Activated naive CD8-positive, alpha-beta T cell treated with anti-CD3 and anti-CD28 coated beads, Interleukin-2, amount 10 ng/mL, durations not matched to agents 7 days and 5 days (primary cell): ENCODE data around the gene KISS1. TPM values are rescaled to one million over a fixed set of nuclear protein-coding genes. Genes with fewer than 3 reads are reported as not detected.
A peak's percentile ranks its signal among the peaks of the same experiment; 100 is the strongest.

Source experiments
- ATAC-seq: fragments of 150-1000 bp; cut with Tn5 transposase; one replicate; pipeline ENCODE4 v1.10.0; 2021; ENCODE audit warnings: low read depth, moderate library complexity
- POLR2A ChIA-PET: fragments of 350-600 bp; sonication (Branson Sonifier 250); formaldehyde crosslinking; loops from one replicate; lab custom pipeline; 2021; ENCODE audit warnings: antibody characterized with exemption; lab: Charles Lee
- DNase-seq: peaks from one replicate; pipeline ENCODE4 v3.0.0; 2021
- H3K27ac Mint-ChIP-seq: one replicate; pipeline ENCODE4 v1.8.0; 2022; ENCODE audit warnings: mild to moderate bottlenecking, mixed read lengths
- H3K27me3 Mint-ChIP-seq: one replicate; pipeline ENCODE4 v1.8.0; 2022; ENCODE audit warnings: mild to moderate bottlenecking, moderate library complexity, mixed read lengths
- H3K36me3 Mint-ChIP-seq: one replicate; pipeline ENCODE4 v1.8.0; 2021; ENCODE audit warnings: mild to moderate bottlenecking, mixed read lengths
- H3K4me1 Mint-ChIP-seq: one replicate; pipeline ENCODE4 v1.8.0; 2021; ENCODE audit warnings: mixed read lengths
- H3K4me3 Mint-ChIP-seq: one replicate; pipeline ENCODE4 v1.8.0; 2022; ENCODE audit warnings: mild to moderate bottlenecking, moderate library complexity, mixed read lengths
- H3K9me3 Mint-ChIP-seq: one replicate; pipeline ENCODE4 v1.8.0; 2021; ENCODE audit warnings: mixed read lengths
- total RNA-seq, 2 experiments: library from RNA; stranded (reverse); gene quantifications; one replicate each; pipeline ENCODE4 v1.2.3, GENCODE V29; 2021

The KISS1 gene
- total RNA-seq, 2 experiments from 2014 or later = not detected

DNA sequence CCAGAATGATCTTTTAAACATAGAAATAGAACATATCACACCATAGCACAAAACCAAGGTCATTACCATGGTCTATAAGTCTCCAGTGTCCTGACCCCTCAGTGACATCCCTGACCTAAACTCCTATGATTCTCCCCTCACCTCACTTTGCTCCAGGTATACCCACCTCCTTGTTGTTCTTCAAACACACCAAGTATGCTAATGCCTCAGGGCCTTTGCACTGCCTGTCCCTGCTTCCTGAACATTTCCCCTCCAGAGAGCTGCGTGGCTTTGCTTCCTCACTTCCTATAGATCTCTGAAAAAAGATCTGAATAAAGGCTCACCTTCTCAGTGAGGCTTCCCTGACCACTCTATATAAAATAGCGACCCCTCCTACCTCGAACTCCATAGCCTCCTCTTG lies 16.4 kb upstream of the KISS1 start:
- ATAC-seq = no peak
- Mint-ChIP-seq H3K36me3 (no peaks in the 10 kb centered on the region), H3K27ac (no peak overlapping the region), H3K4me1 (peaks cover 4% of the 10 kb centered on the region), H3K9me3 (no peaks in the 10 kb centered on the region), H3K4me3 (no peak overlapping the region), H3K27me3 (peaks cover 8% of the 10 kb centered on the region)
- no peak for DNase-seq
- POLR2A ChIA-PET = no interaction called here

DNA sequence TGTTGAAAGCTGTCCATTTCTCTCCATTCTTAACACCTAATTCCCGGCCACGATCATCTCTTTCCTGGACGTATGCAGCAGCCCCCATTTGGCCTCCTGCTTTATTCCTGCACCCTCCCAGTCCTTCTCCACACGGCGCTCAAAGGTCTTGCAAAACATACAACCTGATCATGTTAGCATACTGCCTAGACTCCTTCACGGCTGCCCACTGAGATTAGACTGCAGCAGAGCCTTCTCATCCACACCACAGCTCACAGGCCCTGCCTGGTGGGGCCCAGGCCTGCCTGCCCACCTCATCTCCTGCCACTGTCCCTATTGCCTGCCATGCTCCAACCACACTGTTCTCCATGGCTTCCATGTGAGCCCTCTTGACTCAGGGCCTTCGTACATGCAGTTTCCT lies 14.8 kb upstream of the KISS1 start:
- no peak for DNase-seq
- Mint-ChIP-seq H3K27me3 (peaks cover 13% of the 10 kb centered on the region), H3K9me3 (no peaks in the 10 kb centered on the region), H3K4me3 (no peak overlapping the region), H3K27ac (no peak overlapping the region), H3K4me1 (peaks cover 5% of the 10 kb centered on the region), H3K36me3 (no peaks in the 10 kb centered on the region)
- POLR2A ChIA-PET = no interaction called here
- no peak for ATAC-seq

DNA sequence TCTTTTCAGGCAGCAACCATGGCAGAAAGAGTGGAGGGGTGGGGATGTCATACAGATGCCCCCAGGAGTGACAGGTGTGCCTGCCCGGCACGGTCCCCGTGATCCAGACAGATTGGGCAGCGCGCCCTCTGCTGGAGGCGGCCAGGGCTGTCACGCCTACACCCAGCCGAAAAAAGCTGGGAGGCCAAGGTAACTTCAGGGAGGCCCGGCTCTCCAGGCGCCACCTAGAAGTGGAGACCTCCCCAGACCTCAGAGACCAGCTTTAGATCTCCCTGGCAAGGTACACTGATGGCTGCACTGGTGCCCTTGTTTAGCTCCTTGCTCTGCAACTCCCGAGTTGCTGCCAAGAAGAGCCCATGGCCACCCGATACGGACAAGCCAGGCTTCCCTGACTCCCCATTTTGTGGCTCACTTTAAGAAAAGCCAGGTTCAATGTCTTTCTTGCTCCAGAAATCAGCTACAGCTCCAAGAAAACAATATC lies 10.9 kb upstream of the KISS1 start:
- H3K9me3 Mint-ChIP-seq = no peaks in the 10 kb centered on the region
- DNase-seq (peak; percentile 85), ATAC-seq (peak; percentile 96)
- peaks cover 3% of the 10 kb centered on the region for H3K4me1 Mint-ChIP-seq
- no peak overlapping the region for H3K4me3 Mint-ChIP-seq
- H3K27ac Mint-ChIP-seq = no peak overlapping the region
- POLR2A ChIA-PET = no interaction called here
- peaks cover 30% of the 10 kb centered on the region for H3K27me3 Mint-ChIP-seq
- no peaks in the 10 kb centered on the region for H3K36me3 Mint-ChIP-seq

DNA sequence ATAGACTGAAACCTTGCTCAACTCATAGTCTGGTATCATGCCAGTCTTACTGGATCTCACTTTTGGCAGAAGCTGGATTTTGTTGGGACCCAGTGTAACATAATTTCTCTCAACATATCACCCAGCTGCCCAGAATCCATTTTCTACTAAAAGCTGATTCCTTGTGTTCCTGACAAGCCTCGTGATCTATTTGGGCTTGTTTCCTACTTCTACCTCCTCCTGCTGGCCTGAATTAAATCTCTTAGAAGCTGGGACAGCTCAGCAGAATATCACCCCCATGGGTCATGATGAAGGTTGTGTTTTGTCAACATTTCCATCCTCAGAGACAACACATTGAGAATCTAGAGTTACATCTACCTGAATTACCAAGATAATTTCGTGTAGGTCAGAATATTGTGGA lies 9.8 kb upstream of the KISS1 start:
- Mint-ChIP-seq H3K27ac (no peak overlapping the region), H3K9me3 (no peaks in the 10 kb centered on the region), H3K4me1 (peaks cover 3% of the 10 kb centered on the region), H3K4me3 (no peak overlapping the region), H3K36me3 (no peaks in the 10 kb centered on the region), H3K27me3 (peaks cover 30% of the 10 kb centered on the region)
- POLR2A ChIA-PET = no interaction called here
- no peak for DNase-seq
- ATAC-seq = no peak

DNA sequence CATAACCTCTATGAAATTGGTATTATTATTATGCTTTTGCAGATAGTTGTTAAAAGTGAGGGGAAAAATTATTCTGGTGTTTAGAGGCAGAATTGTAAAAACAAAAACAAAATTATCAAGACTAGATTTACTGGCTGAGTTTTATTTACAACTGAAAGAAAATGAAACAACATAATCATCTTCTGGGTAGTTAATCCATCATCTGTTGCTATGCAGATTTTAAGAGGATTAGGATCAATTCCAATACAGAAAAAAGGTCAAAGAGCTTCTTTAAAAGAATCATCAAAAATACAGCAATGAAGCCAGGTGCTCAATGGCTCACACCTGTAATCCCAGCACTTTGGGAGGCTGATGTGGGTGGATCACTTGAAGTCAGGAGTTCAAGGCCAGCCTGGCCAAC lies 9.2 kb upstream of the KISS1 start:
- Mint-ChIP-seq H3K9me3 (no peaks in the 10 kb centered on the region), H3K4me3 (no peak overlapping the region), H3K27ac (no peak overlapping the region), H3K4me1 (peaks cover 3% of the 10 kb centered on the region), H3K27me3 (peaks cover 30% of the 10 kb centered on the region), H3K36me3 (no peaks in the 10 kb centered on the region)
- DNase-seq (no peak), ATAC-seq (no peak)
- POLR2A ChIA-PET = no interaction called here

DNA sequence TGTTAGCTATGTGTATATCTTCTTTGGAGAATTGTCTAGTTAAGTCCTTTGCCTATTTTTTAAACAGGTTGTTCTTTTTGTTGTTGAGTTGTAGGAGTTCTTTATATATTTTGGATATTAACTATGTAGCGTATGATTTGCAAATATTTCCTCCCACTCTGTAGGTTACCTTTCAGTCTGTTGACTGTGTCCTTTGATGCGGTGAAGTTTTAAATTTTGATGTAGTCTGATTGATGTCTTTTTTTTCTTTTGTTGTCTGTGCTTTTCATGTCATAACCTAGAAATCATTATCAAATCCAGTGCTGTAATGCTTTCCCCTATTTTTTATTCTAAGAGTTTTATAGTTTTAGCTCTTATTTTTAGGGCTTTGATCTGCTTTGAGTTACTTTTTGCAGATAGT lies 8.7 kb upstream of the KISS1 start:
- POLR2A ChIA-PET = no interaction called here
- H3K4me3 Mint-ChIP-seq = no peak overlapping the region
- ATAC-seq (no peak), DNase-seq (no peak)
- H3K9me3 Mint-ChIP-seq = no peaks in the 10 kb centered on the region
- H3K36me3 Mint-ChIP-seq = no peaks in the 10 kb centered on the region
- H3K27ac Mint-ChIP-seq = no peak overlapping the region
- peaks cover 3% of the 10 kb centered on the region for H3K4me1 Mint-ChIP-seq
- peaks cover 30% of the 10 kb centered on the region for H3K27me3 Mint-ChIP-seq

DNA sequence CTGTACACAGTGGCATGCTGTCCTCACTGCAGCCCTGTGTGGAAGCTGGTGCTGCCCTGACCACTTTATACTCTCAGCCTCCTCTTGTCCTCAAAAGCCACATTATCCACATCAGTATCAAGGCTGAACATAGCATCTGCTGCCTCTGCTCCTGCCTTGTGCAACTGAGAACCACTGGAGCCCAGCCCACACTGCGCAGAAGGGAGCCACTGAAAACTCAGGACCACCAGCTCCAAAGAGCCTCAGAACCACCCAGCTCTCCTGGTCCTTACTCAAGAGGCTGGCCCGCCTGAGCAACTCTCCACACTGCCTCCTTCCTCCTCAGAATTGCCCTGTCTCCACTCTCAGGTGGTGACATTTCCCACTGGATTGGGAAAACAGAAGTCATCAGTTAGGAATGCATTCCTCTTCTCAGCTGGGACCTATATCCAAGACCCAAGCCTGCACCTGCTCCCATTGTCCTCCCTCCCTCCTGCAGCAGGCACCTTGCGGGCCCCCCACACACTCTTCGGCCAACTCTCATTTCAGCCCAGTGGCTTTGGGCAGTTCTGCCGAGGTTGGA lies 7.0 kb upstream of the KISS1 start:
- H3K36me3 Mint-ChIP-seq = no peaks in the 10 kb centered on the region
- ATAC-seq = no peak
- no peak for DNase-seq
- H3K9me3 Mint-ChIP-seq = no peaks in the 10 kb centered on the region
- peaks cover 3% of the 10 kb centered on the region for H3K4me1 Mint-ChIP-seq
- peaks cover 27% of the 10 kb centered on the region for H3K27me3 Mint-ChIP-seq
- POLR2A ChIA-PET = no interaction called here
- no peak overlapping the region for H3K4me3 Mint-ChIP-seq
- no peak overlapping the region for H3K27ac Mint-ChIP-seq

DNA sequence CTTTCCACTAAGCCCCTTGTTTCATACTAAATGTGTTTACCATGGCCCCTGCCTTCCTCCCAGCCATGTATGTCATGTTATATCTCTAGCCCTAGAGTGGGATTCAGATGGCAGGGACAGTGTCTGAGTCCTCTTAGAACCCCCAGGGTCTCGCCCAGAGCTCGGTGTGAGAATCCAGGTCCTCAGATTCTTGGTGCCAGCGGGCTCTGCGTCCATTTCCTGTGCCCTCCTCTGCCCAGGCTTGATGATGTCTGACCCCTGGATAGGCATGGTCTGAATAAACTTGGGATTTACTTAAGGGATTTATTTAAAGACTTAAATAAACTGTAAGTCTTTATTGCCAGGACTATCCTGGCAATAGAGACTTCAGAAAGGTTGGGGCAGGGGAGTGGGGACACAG lies 6.2 kb upstream of the KISS1 start:
- Mint-ChIP-seq H3K9me3 (no peaks in the 10 kb centered on the region), H3K4me3 (no peak overlapping the region), H3K36me3 (no peaks in the 10 kb centered on the region), H3K27me3 (peaks cover 27% of the 10 kb centered on the region), H3K4me1 (peaks cover 3% of the 10 kb centered on the region), H3K27ac (no peak overlapping the region)
- ATAC-seq = no peak
- POLR2A ChIA-PET = no interaction called here
- no peak for DNase-seq

DNA sequence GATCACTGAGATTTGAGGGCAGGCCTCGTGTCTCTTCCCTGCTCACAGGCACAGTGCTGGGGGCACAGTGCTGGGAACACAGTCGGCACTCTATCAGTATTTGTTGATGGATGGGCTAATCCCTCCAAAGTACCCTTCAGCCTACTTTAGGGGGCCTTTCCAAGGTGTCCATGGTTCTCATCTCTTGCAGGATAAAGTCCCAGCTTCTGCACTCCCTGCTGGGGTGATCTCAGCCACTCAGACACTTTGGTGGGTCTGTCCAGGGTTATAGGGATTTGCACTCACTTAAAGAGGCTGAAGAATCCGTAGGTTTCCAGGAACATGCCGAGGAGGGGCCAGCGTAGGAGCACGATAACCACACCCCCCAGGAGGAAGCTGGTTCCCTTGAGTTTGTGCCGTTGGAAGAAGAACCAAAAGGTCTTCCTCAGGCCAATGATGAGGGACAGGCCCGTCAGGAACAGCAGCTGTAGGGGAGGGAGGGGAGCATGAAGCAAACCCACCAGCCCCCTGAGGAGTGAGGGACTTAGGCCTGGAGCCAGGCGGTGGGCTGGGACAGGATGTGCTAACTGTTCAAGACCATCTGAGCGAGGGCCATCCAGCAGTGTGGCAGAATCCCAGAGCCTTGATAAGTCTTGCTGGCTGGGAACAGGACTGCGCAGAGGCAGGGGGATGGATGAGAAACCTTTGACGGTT lies 5.2 kb upstream of the KISS1 start:
- H3K27me3 Mint-ChIP-seq = peaks cover 23% of the 10 kb centered on the region
- ATAC-seq = no peak
- POLR2A ChIA-PET = no interaction called here
- no peak for DNase-seq
- no peaks in the 10 kb centered on the region for H3K36me3 Mint-ChIP-seq
- H3K9me3 Mint-ChIP-seq = no peaks in the 10 kb centered on the region
- no peak overlapping the region for H3K4me3 Mint-ChIP-seq
- H3K4me1 Mint-ChIP-seq = peaks cover 2% of the 10 kb centered on the region
- H3K27ac Mint-ChIP-seq = no peak overlapping the region

DNA sequence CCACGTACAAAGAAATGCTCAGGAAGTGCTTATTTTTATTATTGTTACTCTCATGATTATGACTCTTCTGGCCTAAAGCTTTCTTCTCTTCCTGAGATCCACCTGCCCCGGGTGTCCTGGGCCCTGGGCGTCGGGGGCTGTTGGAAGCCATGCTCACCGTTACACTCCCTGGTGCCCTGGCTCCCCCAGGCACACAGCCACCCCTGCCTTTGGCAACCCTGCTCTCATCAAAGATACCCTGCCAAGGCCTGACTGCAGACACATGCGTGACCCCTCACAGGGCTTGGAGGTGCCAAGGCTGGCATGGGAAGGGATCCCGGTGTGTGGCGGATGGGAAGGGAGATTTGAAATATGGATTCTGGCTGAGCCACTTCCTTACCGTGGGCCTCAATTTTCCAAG lies 3.3 kb upstream of the KISS1 start:
- H3K27me3 Mint-ChIP-seq = peaks cover 8% of the 10 kb centered on the region
- no peaks in the 10 kb centered on the region for H3K36me3 Mint-ChIP-seq
- H3K27ac Mint-ChIP-seq = no peak overlapping the region
- DNase-seq (no peak), ATAC-seq (no peak)
- peaks cover 5% of the 10 kb centered on the region for H3K9me3 Mint-ChIP-seq
- no peak overlapping the region for H3K4me3 Mint-ChIP-seq
- POLR2A ChIA-PET = no interaction called here
- H3K4me1 Mint-ChIP-seq = peaks cover 9% of the 10 kb centered on the region

DNA sequence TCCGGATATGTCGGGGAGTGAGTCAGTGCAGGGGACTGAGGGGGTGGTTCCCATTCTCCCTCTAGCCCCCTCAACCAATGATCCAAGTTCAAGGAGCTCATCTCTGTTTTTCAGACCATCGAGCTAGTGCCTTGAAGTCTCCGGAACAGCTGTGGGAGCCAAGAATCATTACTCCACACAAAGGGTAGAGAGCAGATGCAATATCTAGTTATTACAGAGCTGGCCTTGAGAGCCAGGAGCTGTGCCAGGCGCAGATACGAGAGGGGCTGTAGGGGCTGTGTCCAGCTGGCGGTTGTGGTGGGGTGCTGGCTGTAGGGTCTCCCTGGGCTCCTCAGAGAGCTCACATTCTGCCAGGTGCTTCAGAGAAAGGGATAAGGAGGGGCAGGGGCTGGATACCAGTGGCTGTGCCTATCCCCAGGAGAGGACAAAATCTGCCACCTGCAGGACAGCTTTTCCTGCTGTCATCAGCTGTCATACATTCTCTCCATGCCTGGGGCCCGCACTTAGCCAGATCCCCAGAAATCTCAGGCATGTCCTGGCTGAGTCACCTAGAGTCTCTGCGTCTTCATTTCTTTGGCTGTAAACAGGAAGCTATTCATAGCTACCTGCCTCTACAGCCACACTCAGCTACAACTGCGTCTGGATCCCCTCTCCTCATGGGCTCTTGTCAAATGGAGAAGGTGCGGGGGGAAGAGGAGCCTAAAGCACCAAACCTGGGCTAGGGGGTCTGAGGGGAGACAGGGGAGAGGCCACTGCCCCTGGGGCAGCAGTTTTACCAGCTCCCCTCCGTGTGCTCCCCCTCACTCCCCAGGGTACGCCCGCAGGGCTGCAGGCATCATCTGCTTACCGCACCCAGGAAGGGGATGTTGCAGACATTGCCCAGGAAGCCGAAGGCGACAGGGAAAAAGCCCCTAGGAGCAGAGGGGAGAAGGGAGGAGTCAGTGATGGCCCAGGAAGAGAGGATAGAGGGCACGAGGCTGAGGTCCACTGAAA lies 2.4 kb upstream of the KISS1 start:
- ATAC-seq (peak; percentile 32), DNase-seq (no peak)
- H3K36me3 Mint-ChIP-seq = no peaks in the 10 kb centered on the region
- no peak overlapping the region for H3K4me3 Mint-ChIP-seq
- H3K4me1 Mint-ChIP-seq = peaks cover 11% of the 10 kb centered on the region
- H3K9me3 Mint-ChIP-seq = peaks cover 5% of the 10 kb centered on the region
- H3K27me3 Mint-ChIP-seq = peaks cover 4% of the 10 kb centered on the region
- no peak overlapping the region for H3K27ac Mint-ChIP-seq
- POLR2A ChIA-PET = no interaction called here

DNA sequence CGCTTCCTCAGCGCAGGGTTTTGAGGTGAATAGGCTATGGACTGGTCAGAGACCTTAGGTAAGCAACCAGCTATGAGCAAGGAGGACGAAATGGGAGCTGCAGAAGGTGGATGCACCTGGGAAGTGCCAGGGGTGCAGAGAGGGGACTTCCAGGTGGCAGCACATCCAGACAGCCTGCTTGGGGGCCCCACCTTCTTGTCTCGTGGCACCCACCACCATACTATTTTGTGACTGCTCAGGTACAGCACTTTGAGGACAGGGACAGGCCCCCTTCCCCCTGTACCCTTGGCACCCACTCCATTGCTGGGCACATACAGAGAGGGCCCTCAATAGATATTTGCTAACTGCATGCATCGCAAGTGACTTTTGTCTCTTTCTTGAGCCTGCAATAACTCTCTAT lies 777 bp upstream of the KISS1 start:
- no peak overlapping the region for H3K4me3 Mint-ChIP-seq
- peaks cover 5% of the 10 kb centered on the region for H3K9me3 Mint-ChIP-seq
- ATAC-seq = no peak
- POLR2A ChIA-PET = no interaction called here
- peaks cover 11% of the 10 kb centered on the region for H3K27me3 Mint-ChIP-seq
- no peaks in the 10 kb centered on the region for H3K36me3 Mint-ChIP-seq
- no peak for DNase-seq
- peaks cover 9% of the 10 kb centered on the region for H3K4me1 Mint-ChIP-seq
- H3K27ac Mint-ChIP-seq = no peak overlapping the region

DNA sequence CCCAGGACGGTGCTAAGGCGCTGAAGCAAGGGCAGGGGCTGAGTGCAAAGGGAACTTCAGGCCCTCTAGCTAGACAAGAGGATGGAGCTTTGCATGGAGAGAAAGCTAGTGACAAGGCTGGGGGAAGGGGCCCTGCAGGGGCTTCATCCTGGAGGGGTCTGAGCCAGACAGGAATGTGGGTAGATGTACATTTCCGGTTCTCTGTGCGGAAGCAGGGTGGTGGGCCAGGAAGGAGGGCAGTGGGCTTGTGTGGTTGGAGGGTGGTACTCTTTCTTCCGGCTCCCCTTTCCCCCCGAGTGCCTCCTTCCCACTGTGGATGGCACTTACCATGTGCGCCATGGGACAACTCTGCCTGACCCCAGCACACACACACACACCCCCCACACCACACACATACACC lies 1.5 kb downstream of the KISS1 start:
- Mint-ChIP-seq H3K4me1 (peaks cover 15% of the 10 kb centered on the region), H3K9me3 (peaks cover 5% of the 10 kb centered on the region), H3K4me3 (no peak overlapping the region), H3K27ac (peak overlapping the region; percentile 25), H3K36me3 (no peaks in the 10 kb centered on the region), H3K27me3 (peaks cover 23% of the 10 kb centered on the region)
- POLR2A ChIA-PET = no interaction called here
- DNase-seq = no peak
- ATAC-seq = no peak
